Pons (tissue), 1 donor: ENCODE results near the gene ST6GALNAC3.

Source experiments
- DNase-seq: peaks from one replicate; pipeline ENCODE4 v3.0.0-alpha.2; 2016; ENCODE audit warnings: low spot score

ST6GALNAC3 gene

GRCh38 chr1:76144247-76144646 is 69.7 kb downstream of the ST6GALNAC3 start:
- DNase-seq, result no peak

GRCh38 chr1:76145332-76145731 is 70.8 kb downstream of the ST6GALNAC3 start:
- no peak for DNase-seq

GRCh38 chr1:76146184-76146583 is 71.6 kb downstream of the ST6GALNAC3 start:
- DNase-seq, result no peak

GRCh38 chr1:76147917-76148316 is 73.4 kb downstream of the ST6GALNAC3 start:
- peak; percentile 77 for DNase-seq

- no peak for DNase-seq
These were observed 73.9 kb downstream of the ST6GALNAC3 start for GRCh38 chr1:76148460-76148859.

- DNase-seq, result no peak
These were observed 79.3 kb downstream of the ST6GALNAC3 start for GRCh38 chr1:76153841-76154205.

- DNase-seq, result peak; percentile 89
These were observed 79.8 kb downstream of the ST6GALNAC3 start for GRCh38 chr1:76154206-76154956.

GRCh38 chr1:76156987-76157386 is 82.4 kb downstream of the ST6GALNAC3 start:
- no peak for DNase-seq

- DNase-seq, result no peak
These were observed 83.6 kb downstream of the ST6GALNAC3 start for GRCh38 chr1:76158126-76158525.

- no peak for DNase-seq
These were observed 85.7 kb downstream of the ST6GALNAC3 start for GRCh38 chr1:76160225-76160624.

GRCh38 chr1:76161451-76161850 is 86.9 kb downstream of the ST6GALNAC3 start:
- no peak for DNase-seq

GRCh38 chr1:76162254-76162653 is 87.7 kb downstream of the ST6GALNAC3 start:
- no peak for DNase-seq

- DNase-seq, result no peak
These were observed 89.6 kb downstream of the ST6GALNAC3 start for GRCh38 chr1:76164165-76164564.

- no peak for DNase-seq
These were observed 95.5 kb downstream of the ST6GALNAC3 start for GRCh38 chr1:76170084-76170483.

- DNase-seq, result no peak
These were observed 96.0 kb downstream of the ST6GALNAC3 start for GRCh38 chr1:76170513-76170912.

GRCh38 chr1:76176000-76176399 is 101.5 kb downstream of the ST6GALNAC3 start:
- no peak for DNase-seq

GRCh38 chr1:76177615-76178014 is 103.1 kb downstream of the ST6GALNAC3 start:
- DNase-seq, result no peak

- no peak for DNase-seq
These were observed 104.7 kb downstream of the ST6GALNAC3 start for GRCh38 chr1:76179219-76179698.

GRCh38 chr1:76185207-76185606 is 110.7 kb downstream of the ST6GALNAC3 start:
- no peak for DNase-seq

GRCh38 chr1:76186554-76187170 is 112.1 kb downstream of the ST6GALNAC3 start:
- no peak for DNase-seq

GRCh38 chr1:76187436-76187835 is 112.9 kb downstream of the ST6GALNAC3 start:
- no peak for DNase-seq

GRCh38 chr1:76189310-76189709 is 114.8 kb downstream of the ST6GALNAC3 start:
- no peak for DNase-seq

- no peak for DNase-seq
These were observed 116.3 kb downstream of the ST6GALNAC3 start for GRCh38 chr1:76190749-76191424.
